Measurements from ENCODE around the gene SOD1.

SOD1 gene

DNA sequence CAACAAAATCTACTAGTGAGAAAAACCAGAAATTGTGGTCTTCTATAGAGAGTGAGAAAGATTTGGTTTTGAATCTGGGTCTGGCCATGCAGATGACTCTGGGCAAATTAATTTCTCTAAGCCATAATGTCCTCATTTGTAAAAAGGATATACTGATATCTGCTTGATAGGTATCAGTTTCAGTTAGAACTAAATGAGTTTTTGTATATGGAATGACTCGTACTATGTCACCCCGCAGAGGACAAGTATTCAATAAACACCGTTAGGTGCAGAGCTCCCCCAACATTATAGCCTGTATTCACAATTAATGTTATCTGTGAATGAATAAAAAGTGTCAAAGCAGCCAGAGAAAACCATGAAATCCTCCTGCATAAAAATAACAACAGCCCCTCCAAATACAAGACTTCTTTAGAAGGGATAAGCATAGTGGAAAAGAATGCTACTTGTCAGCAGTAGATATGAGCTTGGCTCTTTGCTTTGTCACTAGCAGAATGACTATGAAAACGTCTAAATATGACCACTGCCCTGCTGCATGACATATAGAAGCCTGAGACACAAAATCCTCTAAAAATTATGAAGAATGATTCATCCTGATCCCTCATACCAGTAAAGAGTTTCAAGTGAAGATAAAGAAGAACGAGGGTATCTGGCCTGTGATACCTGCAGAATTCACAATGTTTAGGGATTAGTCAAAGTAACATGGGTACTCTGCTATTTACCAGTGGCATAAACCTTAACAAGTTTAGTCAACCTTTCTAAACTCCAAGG is 54.7 kb downstream of the SOD1 start:
- Histone ChIP-seq H3K4me1 (ENCODE audit: insufficient read depth, low read length) (peaks cover 24% of the 10 kb centered on the region; the same call in 1 of the 2 replicates), H3K36me3 (ENCODE audit: insufficient read depth, low read length) (no peaks in the 10 kb centered on the region), H3K9me3 (ENCODE audit: control insufficient read depth, insufficient read depth, low read length) (no peaks in the 10 kb centered on the region), H3K9ac (ENCODE audit: low read depth, low read length) (no peak overlapping the region)

- no peak overlapping the region for H3K9ac ChIP-seq (ENCODE audit: low read depth, low read length)
- no peaks in the 10 kb centered on the region for H3K9me3 ChIP-seq (ENCODE audit: control insufficient read depth, insufficient read depth, low read length)
- no peaks in the 10 kb centered on the region for H3K36me3 ChIP-seq (ENCODE audit: insufficient read depth, low read length)
- peaks cover 24% of the 10 kb centered on the region; the same call in 1 of the 2 replicates for H3K4me1 ChIP-seq (ENCODE audit: insufficient read depth, low read length)
Measured at GRCh38 chr21:31714741-31715365, 55.4 kb downstream of the SOD1 start.

- H3K9me3 ChIP-seq (ENCODE audit: control insufficient read depth, insufficient read depth, low read length), result no peaks in the 10 kb centered on the region
- no peaks in the 10 kb centered on the region for H3K36me3 ChIP-seq (ENCODE audit: insufficient read depth, low read length)
- no peak overlapping the region for H3K9ac ChIP-seq (ENCODE audit: low read depth, low read length)
- H3K4me1 ChIP-seq (ENCODE audit: insufficient read depth, low read length), result peaks cover 24% of the 10 kb centered on the region; the same call in 1 of the 2 replicates
Measured at GRCh38 chr21:31716106-31716505, 56.6 kb downstream of the SOD1 start.

Measured in ES-I3 (cell line).